Heart left ventricle (tissue), 16 donors: ENCODE measurements around the gene GADD45GIP1. TPM values are rescaled to one million over a fixed set of nuclear protein-coding genes. Genes with fewer than 3 reads are reported as not detected.

Source experiments
- ATAC-seq, 4 donors: fragments of 200-7000 bp; cut with Tn5 transposase; one replicate each; pipeline ENCODE4 v1.9.1; 2020 to 2022; ENCODE audit warnings: moderate library complexity in 4 of 4, mild to moderate bottlenecking in 3 of 4, moderate number of reproducible peaks in 1 of 4
- DNase-seq, 5 donors: peaks; one replicate each; pipeline ENCODE4 v3.0.0-alpha.2; 2020
- H3K27ac ChIP-seq, 12 donors: fragments of 200-600 bp; sonication (generic) in 4 of 12; one replicate each; pipeline versions ENCODE4 v1.5.0 to v1.8.0; 2016 to 2022; ENCODE audit warnings: mild to moderate bottlenecking in 2 of 12
- H3K27me3 ChIP-seq, 9 donors: fragments of 200-600 bp; sonication (generic) in 2 of 9; one replicate each; pipeline versions ENCODE4 v1.5.1 to v1.8.0; 2016 to 2022; ENCODE audit warnings: mild to moderate bottlenecking in 3 of 9
- H3K36me3 ChIP-seq, 9 donors: fragments of 200-600 bp; sonication (generic) in 2 of 9; one replicate each; pipeline versions ENCODE4 v1.5.0 to v1.8.0; 2018 to 2022; ENCODE audit warnings: mild to moderate bottlenecking in 2 of 9
- H3K4me1 ChIP-seq, 12 donors: fragments of 200-600 bp; sonication (generic) in 4 of 12; one replicate each; pipeline versions ENCODE4 v1.5.0 to v1.8.0; 2016 to 2022; ENCODE audit warnings: mild to moderate bottlenecking in 3 of 12
- H3K4me3 ChIP-seq, 12 donors: fragments of 200-600 bp; sonication (generic) in 4 of 12; one replicate each; pipeline versions ENCODE4 v1.5.0 to v1.8.0; 2017 to 2022; ENCODE audit warnings: mild to moderate bottlenecking in 9 of 12, moderate library complexity in 4 of 12
- H3K9me3 ChIP-seq, 12 donors: fragments of 200-600 bp; sonication (generic) in 4 of 12; one replicate each; pipeline versions ENCODE4 v1.5.0 to v1.8.0; 2016 to 2022; ENCODE audit warnings: mild to moderate bottlenecking in 1 of 12
- POLR2A ChIP-seq, 2 donors: fragments of 450-650 bp; IDR thresholded peaks; one replicate each; pipeline ENCODE4 v1.6.1; 2017; ENCODE audit warnings: antibody characterized with exemption in 2 of 2, mild to moderate bottlenecking in 2 of 2, moderate library complexity in 2 of 2
- WGBS, 4 donors: extraction: QIAGEN DNeasy Blood & Tissue Kit in 2 of 4; methylation state at CpG; one replicate each; pipeline versions ENCODE4 v1.1.5 to v1.1.7; 2013 to 2018; 5-methylcytosine and 5-hydroxymethylcytosine counted together
- intact Hi-C, 10 donors: fragments of 100-400 bp; cut with DNase I; formaldehyde crosslinking; loops; one replicate each; pipeline versions ENCODE4 v1.11.1 to v1.14.2; 2022
- polyA plus RNA-seq, 2 donors: library from polyadenylated mRNA; stranded (reverse); fragments of 200-250 nt; gene quantifications; one replicate each; pipeline ENCODE4 v1.2.3, GENCODE V29; 2013
- total RNA-seq, 9 donors: library from RNA; depleted of rRNA in 2 of 9; stranded (reverse); fragments of >200 nt in 2 of 9; fragmentation: NEBNext Ultra II Directional in 3 of 9; extraction: Animal tissue kit (Norgen Biotek cat#: 25700) in 3 of 9; gene quantifications; one replicate each; pipeline versions ENCODE4 v1.1.0 to v1.2.4, GENCODE V29; 2016 to 2023
- TF ChIP-seq, protein P1 (sequence below), 12 donors: fragments of 200-600 bp; sonication (generic) in 4 of 12; IDR thresholded peaks; one replicate each; pipeline versions ENCODE4 v1.5.0 to v1.8.0; 2018 to 2022; ENCODE audit warnings: antibody characterized with exemption in 12 of 12, mild to moderate bottlenecking in 5 of 12
- donor health status: ischemic (EF 13 %, LVEDD 7.1; RV severe dilation, severe dysfunction).
- donor health status: healthy with polysubstance abuse.
- donor health status: DM: no; HTN: yes; CAD: no.
- donor health status: DM: no; HTN: no; CAD: no.
- donor health status: ischemic (EF 25% LVEDD 6.9; RV normal size, moderate dysfunction).
- donor health status: ischemic (EF 25% LVEDD 5.7; RV mildly dilated, moderate dysfunction).
- donor health status: healthy.
- donor health status: DM: yes; HTN: yes; CAD: no.
- donor health status: ischemic (EF 35%, LVEDD 5.7; RV mildly dilated, moderate dysfunction).
- donor health status: nonischemic (EF 11% LVEDD 7.7; RV severe dilation, severe dysfunction).
- donor health status: DM: yes; HTN: yes; CAD: no.
- donor health status: PGD.
- donor health status: ischemic (EF 29% LVEDD 5.4; RV normal size, mild dysfunction).
- donor health status: nonischemic (EF 23%, LVEDD 6.1; RV moderate dilation, normal function).

Gene GADD45GIP1
- total and polyA plus RNA-seq, 11 donors, result 17.2 to 119 (median 30.4) TPM

DNA sequence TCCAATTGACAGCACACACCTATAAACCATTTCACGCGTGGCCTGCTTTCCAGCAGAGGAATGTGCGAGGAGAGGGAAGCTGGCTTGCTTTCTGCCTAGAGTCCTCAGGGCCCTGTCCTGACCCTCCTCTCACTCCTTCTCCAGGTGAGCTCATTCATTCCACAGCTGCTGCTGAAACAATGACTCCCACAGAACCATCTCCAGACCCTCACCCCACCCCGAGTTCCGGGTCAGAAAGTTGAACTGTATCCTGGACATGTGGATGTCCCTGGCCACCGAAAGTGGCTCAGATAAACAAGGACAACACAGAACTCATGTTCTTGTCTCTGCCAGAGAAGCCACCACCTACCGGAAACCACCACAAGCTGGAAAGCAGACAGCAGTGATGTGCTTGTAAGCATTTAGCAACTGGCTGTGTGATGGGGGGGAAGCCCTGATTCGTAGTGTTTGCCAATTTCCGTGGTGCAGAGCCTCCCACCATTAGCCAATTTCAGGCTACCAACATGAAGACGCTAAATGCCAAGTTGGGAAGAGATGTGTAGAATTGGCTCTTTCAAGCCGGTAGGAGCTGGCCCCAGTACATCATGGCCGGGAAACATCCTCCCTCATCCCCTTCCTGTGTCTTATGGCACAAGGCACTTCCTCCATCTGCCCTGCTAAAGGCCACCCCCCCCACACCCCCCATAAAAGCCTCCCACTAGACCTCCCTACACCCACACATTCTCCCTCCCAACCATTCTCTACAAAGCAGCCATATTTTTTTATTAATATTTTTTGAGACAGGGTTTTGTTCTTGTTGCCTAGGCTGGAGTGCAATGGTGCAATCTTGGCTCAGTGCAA lies 43.0 kb downstream of the GADD45GIP1 start:
- no peak for TF ChIP-seq POLR2A (IDR thresholded peaks at IDR 0.05)
- TF ChIP-seq, protein P1, sequence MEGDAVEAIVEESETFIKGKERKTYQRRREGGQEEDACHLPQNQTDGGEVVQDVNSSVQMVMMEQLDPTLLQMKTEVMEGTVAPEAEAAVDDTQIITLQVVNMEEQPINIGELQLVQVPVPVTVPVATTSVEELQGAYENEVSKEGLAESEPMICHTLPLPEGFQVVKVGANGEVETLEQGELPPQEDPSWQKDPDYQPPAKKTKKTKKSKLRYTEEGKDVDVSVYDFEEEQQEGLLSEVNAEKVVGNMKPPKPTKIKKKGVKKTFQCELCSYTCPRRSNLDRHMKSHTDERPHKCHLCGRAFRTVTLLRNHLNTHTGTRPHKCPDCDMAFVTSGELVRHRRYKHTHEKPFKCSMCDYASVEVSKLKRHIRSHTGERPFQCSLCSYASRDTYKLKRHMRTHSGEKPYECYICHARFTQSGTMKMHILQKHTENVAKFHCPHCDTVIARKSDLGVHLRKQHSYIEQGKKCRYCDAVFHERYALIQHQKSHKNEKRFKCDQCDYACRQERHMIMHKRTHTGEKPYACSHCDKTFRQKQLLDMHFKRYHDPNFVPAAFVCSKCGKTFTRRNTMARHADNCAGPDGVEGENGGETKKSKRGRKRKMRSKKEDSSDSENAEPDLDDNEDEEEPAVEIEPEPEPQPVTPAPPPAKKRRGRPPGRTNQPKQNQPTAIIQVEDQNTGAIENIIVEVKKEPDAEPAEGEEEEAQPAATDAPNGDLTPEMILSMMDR (IDR thresholded peaks at IDR 0.05), result no peak
- no peaks in the 10 kb centered on the region for H3K27me3 ChIP-seq
- H3K4me1 ChIP-seq, result peaks cover 3 to 29% (median 21%) of the 10 kb centered on the region in 12 donors
- intact Hi-C loops, result no loop called here
- no peaks in the 10 kb centered on the region for H3K36me3 ChIP-seq
- peak overlapping the region in 11 of 12 donors; percentile 43 to 84 (median 66) for H3K27ac ChIP-seq
- no peak for DNase-seq
- no peaks in the 10 kb centered on the region for H3K9me3 ChIP-seq
- H3K4me3 ChIP-seq, result no peak overlapping the region
- WGBS, 4 donors, result 47 to 51% (median 48%) methylated on average over 11 to 12 of the region's 12 CpGs
- ATAC-seq, result peak; percentile 4 to 25 (median 16)

DNA sequence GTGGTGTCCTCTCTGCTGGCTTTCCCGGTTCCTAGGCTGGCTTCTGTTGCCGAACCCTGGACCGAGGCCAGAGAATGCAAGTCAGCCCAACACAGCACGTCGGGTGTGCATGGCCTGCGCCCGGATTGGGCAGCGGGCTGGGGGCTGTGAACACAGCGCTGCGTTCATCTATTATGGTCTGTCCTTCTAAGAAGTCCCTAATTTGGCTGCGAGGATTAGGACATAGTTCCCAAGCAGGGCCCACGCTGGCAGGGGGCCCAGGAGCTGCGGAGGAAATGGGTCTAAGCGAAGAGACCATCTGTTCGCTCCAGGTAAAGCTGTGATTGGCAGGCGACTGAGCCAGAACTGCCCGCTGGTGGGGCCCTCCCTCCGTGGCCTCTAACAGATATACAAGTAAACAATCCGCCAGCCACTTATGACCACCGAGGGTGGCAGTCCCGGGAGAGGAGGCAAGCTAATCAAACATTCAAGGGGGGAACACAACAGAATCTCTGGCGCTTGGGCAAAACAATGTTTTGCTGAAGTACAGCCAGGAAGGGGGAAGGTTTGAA lies 43.9 kb downstream of the GADD45GIP1 start:
- peak overlapping the region; percentile 34 to 84 (median 65) for H3K27ac ChIP-seq
- WGBS, 4 donors, result 1 to 5% (median 3%) methylated on average over 15 to 22 of the region's 22 CpGs
- no peaks in the 10 kb centered on the region for H3K36me3 ChIP-seq
- no peaks in the 10 kb centered on the region for H3K27me3 ChIP-seq
- intact Hi-C loops, result no loop called here
- H3K4me3 ChIP-seq, result peak overlapping the region in 9 of 12 donors; percentile 6 to 44 (median 24)
- peaks cover 0 to 25% (median 19%) of the 10 kb centered on the region in 12 donors for H3K4me1 ChIP-seq
- H3K9me3 ChIP-seq, result no peaks in the 10 kb centered on the region
- DNase-seq (peak; percentile 73 to 85 (median 79)), ATAC-seq (peak; percentile 77 to 92 (median 85))
- no peak for TF ChIP-seq POLR2A (IDR thresholded peaks at IDR 0.05)
- TF ChIP-seq, protein P1 (IDR thresholded peaks at IDR 0.05), result no peak

DNA sequence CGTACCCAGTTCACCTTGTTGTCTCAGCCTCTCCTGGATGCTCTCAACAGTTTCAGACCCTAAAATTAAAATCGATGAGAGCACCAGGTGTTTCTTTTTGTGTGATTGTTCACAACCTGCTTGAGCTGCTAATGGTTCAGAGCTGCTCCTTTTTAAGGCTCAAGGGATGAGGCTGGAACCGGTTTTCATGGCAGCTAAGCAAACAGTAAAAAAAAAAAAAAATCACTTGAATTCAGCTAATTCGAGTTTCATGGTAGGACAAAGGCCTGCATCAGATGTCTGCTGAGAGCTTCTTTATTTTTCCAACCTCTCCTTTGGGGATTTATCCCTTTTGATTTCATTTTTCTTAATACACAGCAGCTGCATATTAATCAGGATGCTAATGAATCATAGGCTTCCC lies 44.5 kb downstream of the GADD45GIP1 start:
- H3K27ac ChIP-seq, result peak overlapping the region in 11 of 12 donors; percentile 34 to 84 (median 64)

More for the DNA sequence above, 44.5 kb downstream of the GADD45GIP1 start:
- ATAC-seq, result no peak
- intact Hi-C loops, result no loop called here
- H3K27me3 ChIP-seq, result no peaks in the 10 kb centered on the region
- H3K4me3 ChIP-seq, result peak overlapping the region in 8 of 12 donors; percentile 6 to 44 (median 26)
- no peak for TF ChIP-seq POLR2A (IDR thresholded peaks at IDR 0.05)
- TF ChIP-seq, protein P1 (IDR thresholded peaks at IDR 0.05), result no peak
- peaks cover 0 to 25% (median 19%) of the 10 kb centered on the region in 12 donors for H3K4me1 ChIP-seq
- no peak for DNase-seq
- WGBS, 4 donors, result 33 to 47% (median 41%) methylated on average over 4 of the region's 4 CpGs
- H3K9me3 ChIP-seq, result no peaks in the 10 kb centered on the region
- no peaks in the 10 kb centered on the region for H3K36me3 ChIP-seq
